ENCODE data around the gene TNNT2. TPM values are rescaled to one million over a fixed set of nuclear protein-coding genes. Genes with fewer than 3 reads are reported as not detected.

The TNNT2 gene
- not detected for polyA plus RNA-seq

- Mint-ChIP-seq H3K36me3 (peaks cover 1% of the 10 kb centered on the region), H3K4me3 (no peak within 1 kb of the TSS), H3K27me3 (peaks cover 18% of the 10 kb centered on the region), H3K27ac (peak within 1 kb of the TSS in 1 of 3 donors; percentile 6), H3K9me3 (peaks cover 0 to 2% (median 0%) of the 10 kb centered on the region in 3 donors), H3K4me1 (no peaks in the 10 kb centered on the region)
These were observed at the start of gene TNNT2 for GRCh38 chr1:201377611-201378092. TSS of gene TNNT2 (minus strand) at chr1:201377680. CDS start at chr1:201373254, 4,426 bp downstream.

- no peak overlapping the region for H3K4me3 Mint-ChIP-seq
- H3K4me1 Mint-ChIP-seq: peaks cover 0 to 6% (median 2%) of the 10 kb centered on the region in 3 donors
- H3K36me3 Mint-ChIP-seq: peaks cover 2% of the 10 kb centered on the region
- H3K27ac Mint-ChIP-seq: no peak overlapping the region
- H3K9me3 Mint-ChIP-seq: no peaks in the 10 kb centered on the region
- H3K27me3 Mint-ChIP-seq: peaks cover 20% of the 10 kb centered on the region
These were observed 49.2 kb upstream of the TNNT2 start for GRCh38 chr1:201426479-201427310.

GRCh38 chr1:201424146-201424545, 46.7 kb upstream of the TNNT2 start:
- Mint-ChIP-seq H3K9me3 (no peaks in the 10 kb centered on the region), H3K36me3 (peaks cover 2% of the 10 kb centered on the region), H3K4me1 (peaks cover 0 to 6% (median 2%) of the 10 kb centered on the region in 3 donors), H3K4me3 (no peak overlapping the region), H3K27me3 (peaks cover 9% of the 10 kb centered on the region), H3K27ac (no peak overlapping the region)

GRCh38 chr1:201423655-201424054, 46.2 kb upstream of the TNNT2 start:
- peaks cover 9% of the 10 kb centered on the region for H3K27me3 Mint-ChIP-seq

GRCh38 chr1:201422436-201423030, 45.1 kb upstream of the TNNT2 start:
- H3K9me3 Mint-ChIP-seq: no peaks in the 10 kb centered on the region
- no peak overlapping the region for H3K4me3 Mint-ChIP-seq
- H3K27me3 Mint-ChIP-seq: peaks cover 7% of the 10 kb centered on the region
- peaks cover 0 to 6% (median 2%) of the 10 kb centered on the region in 3 donors for H3K4me1 Mint-ChIP-seq
- peak overlapping the region in 1 of 3 donors; percentile 40 for H3K27ac Mint-ChIP-seq
- peaks cover 2% of the 10 kb centered on the region for H3K36me3 Mint-ChIP-seq

More at GRCh38 chr1:201423655-201424054, 46.2 kb upstream of the TNNT2 start:
- Mint-ChIP-seq H3K4me1 (peaks cover 0 to 6% (median 2%) of the 10 kb centered on the region in 3 donors), H3K36me3 (peaks cover 2% of the 10 kb centered on the region), H3K9me3 (no peaks in the 10 kb centered on the region), H3K27ac (no peak overlapping the region), H3K4me3 (no peak overlapping the region)

GRCh38 chr1:201422026-201422425, 44.5 kb upstream of the TNNT2 start:
- H3K27ac Mint-ChIP-seq: peak overlapping the region in 2 of 3 donors; percentile 9 to 40
- peaks cover 0 to 6% (median 2%) of the 10 kb centered on the region in 3 donors for H3K4me1 Mint-ChIP-seq
- H3K27me3 Mint-ChIP-seq: peaks cover 7% of the 10 kb centered on the region
- H3K4me3 Mint-ChIP-seq: no peak overlapping the region
- H3K9me3 Mint-ChIP-seq: no peaks in the 10 kb centered on the region
- peaks cover 2% of the 10 kb centered on the region for H3K36me3 Mint-ChIP-seq

GRCh38 chr1:201421041-201421440, 43.6 kb upstream of the TNNT2 start:
- H3K9me3 Mint-ChIP-seq: no peaks in the 10 kb centered on the region
- H3K36me3 Mint-ChIP-seq: peaks cover 2% of the 10 kb centered on the region
- peaks cover 0 to 6% (median 2%) of the 10 kb centered on the region in 3 donors for H3K4me1 Mint-ChIP-seq
- no peak overlapping the region for H3K27ac Mint-ChIP-seq
- no peak overlapping the region for H3K4me3 Mint-ChIP-seq
- peaks cover 6% of the 10 kb centered on the region for H3K27me3 Mint-ChIP-seq

- Mint-ChIP-seq H3K27ac (no peak overlapping the region), H3K4me3 (no peak overlapping the region), H3K4me1 (peaks cover 0 to 6% (median 2%) of the 10 kb centered on the region in 3 donors), H3K27me3 (peaks cover 6% of the 10 kb centered on the region), H3K36me3 (peaks cover 2% of the 10 kb centered on the region), H3K9me3 (no peaks in the 10 kb centered on the region)
These were observed 43.1 kb upstream of the TNNT2 start for GRCh38 chr1:201420608-201421002.

- no peak overlapping the region for H3K27ac Mint-ChIP-seq
- no peaks in the 10 kb centered on the region for H3K9me3 Mint-ChIP-seq
- peaks cover 0 to 6% (median 2%) of the 10 kb centered on the region in 3 donors for H3K4me1 Mint-ChIP-seq
- H3K4me3 Mint-ChIP-seq: no peak overlapping the region
- H3K27me3 Mint-ChIP-seq: peaks cover 7% of the 10 kb centered on the region
- peaks cover 2% of the 10 kb centered on the region for H3K36me3 Mint-ChIP-seq
These were observed 42.5 kb upstream of the TNNT2 start for GRCh38 chr1:201419746-201420607.

- Mint-ChIP-seq H3K27me3 (peaks cover 10% of the 10 kb centered on the region), H3K4me1 (peaks cover 0 to 6% (median 2%) of the 10 kb centered on the region in 3 donors), H3K36me3 (no peaks in the 10 kb centered on the region), H3K27ac (peak overlapping the region in 2 of 3 donors; percentile 23 to 46), H3K9me3 (no peaks in the 10 kb centered on the region), H3K4me3 (no peak overlapping the region)
These were observed 41.8 kb upstream of the TNNT2 start for GRCh38 chr1:201419256-201419655.

GRCh38 chr1:201418461-201418860, 41.0 kb upstream of the TNNT2 start:
- Mint-ChIP-seq H3K27ac (no peak overlapping the region), H3K9me3 (no peaks in the 10 kb centered on the region), H3K4me1 (peaks cover 0 to 6% (median 2%) of the 10 kb centered on the region in 3 donors), H3K27me3 (peaks cover 13% of the 10 kb centered on the region), H3K36me3 (no peaks in the 10 kb centered on the region), H3K4me3 (no peak overlapping the region)

- Mint-ChIP-seq H3K27me3 (peaks cover 9% of the 10 kb centered on the region), H3K4me1 (no peaks in the 10 kb centered on the region), H3K9me3 (no peaks in the 10 kb centered on the region), H3K27ac (no peak overlapping the region), H3K36me3 (no peaks in the 10 kb centered on the region), H3K4me3 (no peak overlapping the region)
These were observed 36.7 kb upstream of the TNNT2 start for GRCh38 chr1:201414051-201414738.

GRCh38 chr1:201411292-201411691, 33.8 kb upstream of the TNNT2 start:
- no peaks in the 10 kb centered on the region for H3K9me3 Mint-ChIP-seq
- no peak overlapping the region for H3K27ac Mint-ChIP-seq
- H3K36me3 Mint-ChIP-seq: no peaks in the 10 kb centered on the region
- H3K4me1 Mint-ChIP-seq: no peaks in the 10 kb centered on the region
- peaks cover 11% of the 10 kb centered on the region for H3K27me3 Mint-ChIP-seq
- no peak overlapping the region for H3K4me3 Mint-ChIP-seq

GRCh38 chr1:201409440-201409839, 32.0 kb upstream of the TNNT2 start:
- H3K27ac Mint-ChIP-seq: no peak overlapping the region

More at GRCh38 chr1:201409440-201409839, 32.0 kb upstream of the TNNT2 start:
- Mint-ChIP-seq H3K9me3 (no peaks in the 10 kb centered on the region), H3K36me3 (no peaks in the 10 kb centered on the region), H3K4me1 (peaks cover 0 to 1% (median 0%) of the 10 kb centered on the region in 3 donors), H3K27me3 (peaks cover 6% of the 10 kb centered on the region), H3K4me3 (no peak overlapping the region)

Measured in IgD-negative memory B cell (primary cell).